ENCODE results near the gene MTMR11.
"Not testable (repeated sequence)": the region's sequence is repeated elsewhere in the genome, so short reads cannot be mapped to it uniquely, and the experiment has no call there.

MTMR11 gene

DNA sequence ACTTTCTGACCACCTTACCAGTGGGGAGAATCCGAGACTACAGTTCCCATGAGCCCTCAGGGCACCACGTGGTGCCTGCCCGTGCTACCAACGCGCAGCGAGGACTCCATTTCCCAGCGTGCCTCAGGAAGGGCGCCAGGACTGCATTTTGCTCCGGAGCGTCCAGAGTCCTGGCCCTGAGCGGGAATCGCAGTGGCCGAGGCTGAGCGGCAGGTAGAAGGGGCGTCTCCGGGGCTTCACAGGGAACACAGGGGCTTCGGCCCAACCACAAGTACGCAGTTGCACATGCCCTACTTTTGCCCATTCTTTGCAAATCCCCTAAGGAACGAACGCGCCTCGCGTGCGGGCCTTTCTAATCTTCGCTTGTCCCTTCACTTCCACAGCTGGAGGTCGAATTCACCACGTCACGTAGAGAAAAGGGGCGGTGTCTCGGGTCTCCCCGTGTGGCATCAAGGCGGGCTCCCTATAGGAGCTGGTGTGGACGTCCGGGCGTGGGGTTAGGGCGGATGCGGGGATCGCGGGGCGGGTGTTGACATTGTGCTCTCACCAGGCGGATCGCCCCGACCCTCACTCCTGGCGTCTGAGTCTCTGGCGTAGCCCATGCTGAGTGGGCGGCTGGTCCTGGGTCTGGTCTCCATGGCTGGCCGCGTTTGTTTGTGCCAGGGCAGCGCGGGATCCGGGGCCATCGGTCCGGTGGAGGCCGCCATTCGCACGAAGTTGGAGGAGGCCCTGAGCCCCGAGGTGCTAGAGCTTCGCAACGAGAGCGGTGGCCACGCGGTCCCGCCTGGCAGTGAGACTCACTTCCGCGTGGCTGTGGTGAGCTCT is 37.0 kb downstream of the MTMR11 start, which contains the start of gene BOLA1:
Gene BOLA1 (plus strand): TSS at position 109 of the 825 bp plus-strand sequence. CDS start 492 bp downstream, at position 601.
- DNase-seq (ENCODE audit: low read depth): peak; percentile 85

DNA sequence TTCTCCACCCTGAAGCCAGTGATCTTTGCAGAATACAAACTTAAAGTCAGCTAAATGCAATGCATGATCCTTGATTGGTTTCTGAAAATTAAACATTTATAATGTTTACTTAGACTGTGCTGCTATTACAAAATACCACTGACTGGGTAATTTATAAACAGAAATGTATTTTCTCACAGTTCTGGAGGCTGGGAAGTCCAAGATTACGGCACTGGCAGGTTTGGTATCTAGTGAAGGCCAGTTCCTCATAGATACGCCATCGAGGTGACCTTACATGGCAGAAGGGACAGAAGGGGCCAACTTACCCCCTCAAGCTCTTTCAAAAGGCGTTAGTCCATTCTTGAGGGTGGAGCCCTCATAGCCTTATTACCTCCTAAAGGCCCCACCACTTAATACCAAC is 40.1 kb downstream of the MTMR11 start:
- DNase-seq (ENCODE audit: low read depth): no peak

DNA sequence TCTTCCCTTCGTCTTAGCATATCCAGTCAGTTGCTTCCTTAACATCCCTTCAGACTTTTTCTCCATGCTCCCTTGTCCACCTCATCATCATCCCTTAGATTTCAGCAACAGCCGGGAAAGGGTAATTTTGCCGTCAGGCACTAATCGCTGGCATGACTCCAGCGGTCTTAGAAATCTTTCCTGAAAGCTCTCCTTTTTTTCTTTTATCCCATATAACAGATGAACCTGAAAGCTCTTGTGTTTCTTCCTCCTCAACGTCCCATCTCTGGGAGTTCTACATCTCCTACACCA is 47.7 kb downstream of the MTMR11 start:
- DNase-seq (ENCODE audit: low read depth): peak; percentile 47

DNA sequence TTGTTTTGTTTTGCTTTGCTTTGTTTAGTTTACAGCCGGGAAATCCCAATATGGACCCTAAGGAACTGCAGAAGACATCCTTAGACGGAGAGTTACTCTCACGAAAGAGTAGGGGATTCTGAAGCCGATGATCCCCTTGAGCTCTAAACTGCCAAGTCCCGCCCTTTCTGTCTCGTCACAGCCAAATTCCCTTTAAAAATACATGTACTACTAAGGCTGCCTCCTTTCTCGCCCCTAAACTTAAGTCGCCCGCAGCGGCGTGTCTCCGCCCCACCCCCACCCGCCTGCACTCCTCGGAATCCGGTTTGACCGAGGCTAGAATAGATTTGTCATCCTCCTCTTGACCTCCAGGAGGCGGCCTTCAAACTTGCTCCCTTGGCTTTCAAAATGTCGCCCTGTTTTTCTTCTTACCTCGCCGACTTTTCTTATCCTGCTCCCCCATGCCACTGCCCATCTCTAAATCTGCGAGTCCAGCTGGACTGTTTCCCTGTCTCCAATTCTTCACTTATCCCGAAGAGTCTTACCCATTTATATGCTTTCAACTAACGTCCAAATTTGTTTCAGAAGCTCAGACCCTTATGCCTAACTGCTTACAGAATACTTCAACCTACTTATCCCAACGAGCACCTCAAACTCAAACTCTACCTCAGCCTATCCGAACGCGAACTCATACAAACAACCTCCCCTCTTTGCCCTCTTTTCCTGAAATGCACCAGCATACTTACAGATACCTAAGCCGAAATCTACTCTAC is 48.3 kb downstream of the MTMR11 start:
- peak; percentile 88 for DNase-seq (ENCODE audit: low read depth)

DNA sequence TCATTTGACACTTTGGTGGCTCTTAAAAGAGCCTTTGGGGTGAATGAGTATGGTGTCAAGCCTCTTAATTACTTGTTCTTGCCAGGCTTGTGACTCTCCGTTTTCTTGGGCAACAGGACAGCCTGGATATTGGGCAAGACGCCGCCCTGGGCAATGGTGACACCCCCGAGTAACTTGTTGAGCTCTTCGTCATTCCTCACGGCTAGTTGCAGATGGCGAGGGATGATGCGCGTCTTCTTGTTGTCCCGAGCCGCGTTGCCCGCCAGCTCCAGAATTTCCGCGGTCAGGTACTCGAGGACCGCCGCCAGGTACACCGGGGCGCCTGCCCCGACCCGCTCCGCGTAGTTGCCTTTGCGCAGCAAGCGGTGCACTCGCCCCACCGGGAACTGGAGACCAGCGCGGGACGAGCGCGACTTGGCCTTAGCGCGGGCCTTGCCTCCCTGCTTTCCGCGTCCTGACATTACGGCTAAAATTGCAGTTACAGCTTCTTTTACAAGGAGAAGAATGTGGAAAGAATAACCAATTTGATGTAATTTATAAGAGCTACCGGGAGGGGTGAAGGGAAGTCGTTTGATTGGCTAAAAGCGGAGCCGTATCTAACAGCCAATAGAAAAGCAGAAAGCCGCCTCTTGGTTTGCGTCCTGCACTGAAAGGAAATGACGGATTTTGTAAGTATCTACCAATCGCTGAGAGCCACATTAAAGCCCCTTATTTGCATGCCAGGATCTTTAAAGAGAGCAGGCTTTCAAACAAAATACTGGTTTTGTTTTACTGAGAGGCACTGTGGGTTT is 49.0 kb downstream of the MTMR11 start:
- peak; percentile 99 for DNase-seq (ENCODE audit: low read depth)

DNA sequence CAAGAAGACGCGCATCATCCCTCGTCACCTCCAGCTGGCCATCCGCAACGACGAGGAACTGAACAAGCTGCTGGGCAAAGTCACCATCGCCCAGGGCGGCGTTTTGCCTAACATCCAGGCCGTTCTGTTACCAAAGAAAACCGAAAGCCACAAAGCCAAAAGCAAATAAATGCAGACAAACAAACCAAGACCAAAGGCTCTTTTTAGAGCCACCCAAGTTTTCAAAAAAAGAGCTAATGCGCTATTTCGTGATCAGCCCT is 49.6 kb downstream of the MTMR11 start:
- DNase-seq (ENCODE audit: low read depth): not testable (repeated sequence)

DNA sequence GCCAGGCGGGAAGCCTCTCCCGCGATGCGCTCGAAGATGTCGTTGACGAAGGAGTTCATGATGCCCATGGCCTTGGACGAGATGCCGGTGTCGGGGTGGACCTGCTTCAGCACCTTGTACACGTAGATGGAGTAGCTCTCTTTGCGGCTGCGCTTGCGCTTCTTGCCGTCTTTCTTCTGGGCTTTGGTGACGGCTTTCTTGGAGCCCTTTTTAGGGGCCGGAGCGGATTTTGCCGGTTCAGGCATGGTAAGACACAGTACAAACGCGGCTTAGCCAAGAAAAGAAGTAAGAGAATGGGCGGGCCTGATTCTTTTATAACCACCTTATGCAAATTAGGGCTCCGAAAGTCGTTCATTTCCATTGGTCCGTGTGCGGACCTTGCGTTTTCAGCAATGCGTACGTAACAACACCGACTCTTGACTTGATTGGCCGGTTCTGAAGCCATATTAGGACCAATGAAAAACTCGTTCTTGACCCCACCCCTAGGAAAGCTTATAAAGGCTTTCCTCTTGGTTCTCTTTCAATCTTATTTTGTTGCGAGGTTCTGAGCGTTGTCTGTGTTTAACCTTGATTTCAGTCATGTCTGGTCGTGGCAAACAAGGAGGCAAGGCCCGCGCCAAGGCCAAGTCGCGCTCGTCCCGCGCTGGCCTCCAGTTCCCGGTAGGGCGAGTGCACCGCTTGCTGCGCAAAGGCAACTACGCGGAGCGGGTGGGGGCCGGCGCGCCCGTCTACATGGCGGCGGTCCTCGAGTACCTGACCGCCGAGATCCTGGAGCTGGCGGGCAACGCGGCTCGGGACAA is 50.1 kb downstream of the MTMR11 start:
- peak; percentile 100 for DNase-seq (ENCODE audit: low read depth)

DNA sequence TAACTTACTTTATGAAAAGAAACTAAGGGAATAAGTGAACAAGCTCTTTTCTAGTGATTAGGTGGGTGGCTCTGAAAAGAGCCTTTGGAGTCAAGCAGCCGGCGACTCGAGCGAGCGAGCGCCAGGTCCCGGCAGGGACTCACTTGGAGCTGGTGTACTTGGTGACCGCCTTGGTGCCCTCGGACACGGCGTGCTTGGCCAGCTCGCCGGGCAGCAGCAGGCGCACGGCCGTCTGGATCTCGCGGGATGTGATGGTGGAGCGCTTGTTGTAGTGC is 50.6 kb downstream of the MTMR11 start:
- peak; percentile 25 for DNase-seq (ENCODE audit: low read depth)

DNA sequence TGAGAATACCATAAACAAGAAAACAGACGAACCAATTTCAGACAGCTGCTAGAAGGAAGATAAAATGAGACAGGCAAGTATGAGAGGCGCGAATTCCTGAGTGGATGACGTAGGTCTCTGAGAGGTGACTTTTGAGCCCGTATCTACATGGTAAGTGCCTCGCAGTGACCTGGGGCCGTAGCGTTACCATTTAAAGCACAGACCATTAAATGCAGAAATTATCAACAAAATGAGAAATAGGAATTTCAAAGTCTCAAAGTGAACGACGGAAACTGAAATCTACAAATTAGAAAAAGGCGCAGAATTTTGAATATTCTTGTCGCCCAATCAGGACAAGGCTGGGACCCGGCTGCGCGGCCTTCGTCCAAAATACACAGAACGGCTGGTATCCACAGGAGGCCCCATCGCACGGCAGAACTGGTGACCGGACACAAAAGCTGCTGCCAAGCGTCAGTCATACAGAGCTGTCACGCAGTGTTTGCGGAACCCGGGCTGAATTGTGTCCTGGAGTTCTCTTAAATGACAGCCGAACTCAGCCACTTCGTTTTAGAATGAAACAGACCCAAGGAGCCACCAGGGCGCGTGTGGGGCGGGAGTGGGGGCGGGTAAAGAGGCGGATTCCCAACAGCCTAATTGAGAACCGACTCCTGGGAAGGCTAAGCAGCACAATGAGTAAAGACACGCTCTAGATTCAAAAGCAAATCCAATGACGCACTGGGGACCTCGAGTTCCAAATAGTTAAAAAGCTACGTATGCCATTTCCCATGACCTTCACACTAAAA is 51.1 kb downstream of the MTMR11 start:
- DNase-seq (ENCODE audit: low read depth): peak; percentile 87

DNA sequence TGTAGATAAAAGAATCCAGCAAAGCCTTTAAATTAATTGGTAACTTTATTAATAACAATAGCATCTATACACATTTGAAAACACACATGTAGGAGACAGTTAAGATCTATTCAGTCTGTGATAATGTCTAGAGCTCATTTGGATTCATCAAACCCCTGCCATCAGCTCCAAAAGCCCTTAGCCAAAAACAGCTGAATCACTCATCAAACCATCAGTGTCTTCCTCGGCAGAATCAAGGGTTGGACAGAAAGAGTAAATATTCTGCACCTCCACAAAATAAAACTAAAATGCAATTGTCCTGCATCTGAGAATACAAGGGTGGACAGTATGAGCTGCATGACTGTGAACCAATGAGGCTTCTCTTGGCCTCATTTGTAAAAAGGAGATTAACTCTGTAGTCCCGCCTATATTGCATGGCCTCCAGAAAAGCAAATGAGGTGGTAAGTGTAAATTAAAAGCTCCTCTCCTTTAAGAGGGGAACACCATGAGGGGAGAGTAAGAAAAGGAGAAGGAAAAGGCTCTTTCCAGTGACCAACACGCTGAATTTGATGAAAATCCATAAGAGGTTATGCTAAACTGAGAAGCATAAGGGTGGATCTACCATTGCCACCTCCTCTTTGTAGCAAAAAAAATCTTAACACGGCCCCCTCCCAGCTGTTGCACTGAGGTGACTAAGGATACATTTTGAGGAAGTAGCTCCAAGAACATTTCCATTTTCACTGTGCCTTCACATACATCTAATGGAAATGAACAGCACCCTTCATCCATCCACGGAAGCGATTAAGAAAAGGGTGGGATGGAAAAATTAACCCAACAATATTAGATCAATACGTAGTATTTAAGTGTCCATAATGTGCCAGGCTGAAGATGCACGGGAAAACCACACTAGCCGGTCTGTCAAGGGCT is 52.0 kb downstream of the MTMR11 start:
- DNase-seq (ENCODE audit: low read depth): no peak

DNA sequence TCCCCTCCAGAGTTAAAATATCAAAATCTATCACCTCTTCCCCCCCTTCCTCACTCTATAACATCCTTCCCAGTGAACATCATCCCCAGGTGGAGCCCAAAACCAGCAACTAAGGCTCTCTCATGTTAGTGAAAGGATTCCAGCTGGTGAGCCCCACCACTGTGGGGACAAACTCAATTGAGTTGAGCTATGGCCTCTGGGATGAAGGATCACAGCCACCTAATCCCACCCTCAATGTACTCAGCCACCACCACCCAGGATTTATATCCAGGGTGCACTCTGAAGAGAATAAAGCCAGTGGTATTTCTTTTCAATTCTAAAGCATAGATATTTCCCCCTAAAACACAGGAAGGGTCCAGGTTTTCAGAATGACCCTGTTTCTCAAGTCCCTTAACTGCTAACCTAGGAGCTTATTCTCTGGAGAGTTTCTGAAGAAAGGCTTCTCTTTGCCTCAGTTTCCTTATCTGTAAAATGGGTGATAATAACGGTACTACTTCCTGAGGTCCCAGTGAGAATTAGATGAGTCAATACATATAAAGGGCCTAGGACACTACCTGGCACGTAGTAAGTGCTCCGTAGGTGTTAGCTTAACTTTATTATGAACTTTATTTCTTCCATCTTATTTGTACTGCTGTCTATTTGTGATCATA is 53.0 kb downstream of the MTMR11 start:
- no peak for DNase-seq (ENCODE audit: low read depth)

DNA sequence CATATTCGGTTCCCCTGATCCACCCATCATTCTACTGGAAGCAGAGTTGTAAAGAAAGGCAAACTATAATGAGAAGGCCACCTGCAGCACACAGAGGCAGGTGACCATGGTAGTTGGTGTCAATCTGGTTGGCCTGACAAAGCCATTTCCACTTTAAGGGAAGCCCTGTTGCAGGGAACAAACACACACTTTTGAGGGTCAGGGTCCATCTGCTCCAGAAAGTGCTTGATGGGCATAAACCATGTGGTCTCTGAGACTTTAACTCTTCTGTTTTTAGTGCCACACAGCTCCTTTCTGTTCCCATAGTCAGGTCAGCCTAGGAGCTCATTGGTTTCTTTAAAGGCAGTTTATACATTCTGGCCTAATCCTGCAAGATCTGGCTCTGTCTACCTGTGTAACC is 54.8 kb downstream of the MTMR11 start:
- DNase-seq (ENCODE audit: low read depth): no peak

DNA sequence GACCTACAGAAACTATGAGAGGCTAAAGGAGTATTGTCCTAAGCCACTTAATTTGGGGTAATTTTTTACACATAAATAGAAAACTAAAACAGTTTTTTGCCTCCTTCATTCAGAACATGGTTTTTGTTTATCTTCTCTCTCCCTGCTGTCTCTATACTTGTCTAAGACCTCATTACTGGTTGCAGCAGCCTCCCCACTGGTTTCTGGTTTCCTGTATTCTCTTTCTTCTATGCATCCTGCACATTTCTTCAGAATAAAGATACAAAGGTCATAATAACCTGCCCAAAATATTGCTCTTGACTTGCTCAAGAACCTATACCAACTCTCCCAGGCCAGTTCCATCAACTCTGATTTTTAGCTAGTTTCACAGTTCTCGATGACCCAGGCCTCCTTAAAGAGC is 57.1 kb downstream of the MTMR11 start:
- DNase-seq (ENCODE audit: low read depth): no peak
